GM21723 (cell line): Measurements from ENCODE around the gene DBF4B.

Experiments used
- ATAC-seq: cut with Tn5 transposase; IDR thresholded peaks from one replicate; pipeline ENCODE4 v1.9.1; 2021; ENCODE audit warnings: mild to moderate bottlenecking, moderate library complexity; ENCODE audit not compliant: unreplicated experiment

Gene DBF4B

GRCh38 chr17:44775838-44776621 is 67.6 kb downstream of the DBF4B start:
- peak; percentile 20 for ATAC-seq

- ATAC-seq, result no peak
Observed at GRCh38 chr17:44776628-44777393, 68.3 kb downstream of the DBF4B start.

GRCh38 chr17:44777394-44778348 is 69.2 kb downstream of the DBF4B start:
- no peak for ATAC-seq

GRCh38 chr17:44778656-44779210 is 70.3 kb downstream of the DBF4B start:
- ATAC-seq, result no peak

- ATAC-seq, result no peak
Observed at GRCh38 chr17:44779211-44780025, 71.0 kb downstream of the DBF4B start.

- no peak for ATAC-seq
Observed at GRCh38 chr17:44780161-44780560, 71.7 kb downstream of the DBF4B start.

GRCh38 chr17:44780845-44781480 is 72.5 kb downstream of the DBF4B start:
- no peak for ATAC-seq

GRCh38 chr17:44781551-44782325 is 73.3 kb downstream of the DBF4B start:
- ATAC-seq, result no peak

GRCh38 chr17:44782326-44782850 is 73.9 kb downstream of the DBF4B start:
- no peak for ATAC-seq

GRCh38 chr17:44785921-44786320 is 77.5 kb downstream of the DBF4B start:
- ATAC-seq, result no peak

GRCh38 chr17:44786551-44787081 is 78.2 kb downstream of the DBF4B start:
- no peak for ATAC-seq

GRCh38 chr17:44787271-44787940 is 78.9 kb downstream of the DBF4B start:
- no peak for ATAC-seq

GRCh38 chr17:44788139-44788538 is 79.7 kb downstream of the DBF4B start:
- ATAC-seq, result no peak

- ATAC-seq, result no peak
Observed at GRCh38 chr17:44792276-44792675, 83.8 kb downstream of the DBF4B start.

GRCh38 chr17:44793885-44794842 is 85.7 kb downstream of the DBF4B start:
- ATAC-seq, result no peak

- no peak for ATAC-seq
Observed at GRCh38 chr17:44794851-44795413, 86.5 kb downstream of the DBF4B start.
